Suprapubic skin (tissue), 4 donors: ENCODE results near the gene ELK4. TPM values are rescaled to one million over a fixed set of nuclear protein-coding genes. Genes with fewer than 3 reads are reported as not detected.

Experiments
- DNase-seq, 2 donors: peaks; one replicate each; pipeline ENCODE4 v3.0.0-alpha.2; 2019; ENCODE audit warnings: low spot score in 2 of 2
- H3K27ac ChIP-seq: fragments of 200-600 bp; sonication (generic); one replicate; pipeline ENCODE4 v1.5.1; 2019
- H3K27me3 ChIP-seq: fragments of 200-600 bp; sonication (generic); one replicate; pipeline ENCODE4 v1.5.1; 2019
- H3K36me3 ChIP-seq: fragments of 200-600 bp; sonication (generic); one replicate; pipeline ENCODE4 v1.5.1; 2019
- H3K4me1 ChIP-seq: fragments of 200-600 bp; sonication (generic); one replicate; pipeline ENCODE4 v1.5.1; 2019
- H3K4me3 ChIP-seq: fragments of 200-600 bp; sonication (generic); one replicate; pipeline ENCODE4 v1.5.1; 2019; ENCODE audit warnings: mild to moderate bottlenecking
- H3K9me3 ChIP-seq: fragments of 200-600 bp; sonication (generic); one replicate; pipeline ENCODE4 v1.5.1; 2019
- EP300 ChIP-seq: sonication (generic); formaldehyde crosslinking; IDR thresholded peaks from one replicate; pipeline ENCODE4 v1.6.1; 2017; ENCODE audit warnings: antibody characterized with exemption
- POLR2A ChIP-seq, 2 donors: fragments of 450-650 bp; IDR thresholded peaks; one replicate each; pipeline ENCODE4 v1.6.1; 2017; ENCODE audit warnings: antibody characterized with exemption in 2 of 2, mild to moderate bottlenecking in 2 of 2, moderate library complexity in 2 of 2
- POLR2AphosphoS5 ChIP-seq, 3 donors: sonication (generic); formaldehyde crosslinking; IDR thresholded peaks; one replicate each; pipeline ENCODE4 v1.6.1; 2017; ENCODE audit warnings: antibody characterized with exemption in 3 of 3
- WGBS: methylation state at CpG from one replicate; pipeline ENCODE4 v1.1.5; 2018; 5-methylcytosine and 5-hydroxymethylcytosine counted together
- total RNA-seq, 4 donors: library from RNA; depleted of rRNA; stranded (reverse); fragments of >200 nt; gene quantifications; one replicate each; pipeline ENCODE4 v1.1.0, GENCODE V29; 2016
- TF ChIP-seq, protein P1 (sequence below), 2 donors: fragments of 200-600 bp in 1 of 2; fragments of 450-650 bp in 1 of 2; sonication (generic) in 1 of 2; IDR thresholded peaks; one replicate each; pipeline ENCODE4 v1.5.1; 2016 to 2019; ENCODE audit warnings: antibody characterized with exemption in 2 of 2, mild to moderate bottlenecking in 1 of 2, moderate library complexity in 1 of 2

Gene ELK4
- total RNA-seq, 4 donors from 2014 or later, result 30.9 to 52.6 (median 43.8) TPM

DNA sequence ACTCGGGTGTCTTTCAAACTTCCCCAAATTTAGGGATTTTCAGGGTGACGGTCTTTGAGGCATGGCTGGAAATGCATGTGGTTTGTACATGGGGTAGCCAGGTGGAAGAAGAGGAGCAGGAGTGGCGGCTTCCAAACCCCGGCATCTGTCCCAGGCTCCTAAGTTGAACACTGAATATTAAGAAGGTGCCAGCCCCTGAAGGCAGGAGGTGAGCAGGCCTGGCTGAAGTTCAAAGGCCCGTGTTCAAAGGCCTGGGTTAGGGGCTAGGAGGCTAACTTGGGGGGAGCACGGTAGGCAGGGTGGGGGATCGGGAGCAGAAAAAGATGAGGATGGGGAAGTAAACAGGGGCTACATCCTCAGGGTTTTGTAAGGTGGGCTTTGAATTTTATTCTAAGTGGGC lies 42.8 kb downstream of the ELK4 start:
- 51% methylated on average over 7 of the region's 7 CpGs for WGBS
- Histone ChIP-seq H3K4me3 (no peak overlapping the region), H3K27me3 (no peaks in the 10 kb centered on the region), H3K9me3 (no peaks in the 10 kb centered on the region), H3K4me1 (peaks cover 35% of the 10 kb centered on the region), H3K27ac (no peak overlapping the region), H3K36me3 (no peaks in the 10 kb centered on the region)
- peak; percentile 34 to 57 for DNase-seq
- no peak for TF ChIP-seq EP300
- no peak for TF ChIP-seq POLR2AphosphoS5 (IDR thresholded peaks at IDR 0.05)

DNA sequence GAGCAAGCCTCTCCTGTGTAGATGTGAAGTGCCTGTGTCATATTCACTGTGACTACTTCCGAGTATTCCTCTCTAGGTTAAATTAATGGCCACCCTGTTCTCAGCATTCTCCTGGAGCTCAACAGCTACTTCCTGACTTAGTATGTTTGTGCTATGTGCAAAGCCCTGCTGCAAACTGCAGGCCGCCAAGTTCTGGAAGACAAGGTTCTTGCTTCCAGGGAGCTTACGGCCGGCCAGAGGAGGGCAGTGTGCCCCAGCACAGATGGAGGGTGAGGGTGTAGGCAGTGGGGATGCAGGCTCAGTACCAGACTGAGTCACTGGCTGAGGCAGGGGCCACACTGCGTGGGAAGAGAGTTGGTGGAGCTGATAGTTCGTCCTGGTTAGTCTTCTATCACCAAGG lies 43.2 kb downstream of the ELK4 start:
- Histone ChIP-seq H3K4me3 (no peak overlapping the region), H3K27ac (no peak overlapping the region)
- DNase-seq, result peak; percentile 49 to 72

DNA sequence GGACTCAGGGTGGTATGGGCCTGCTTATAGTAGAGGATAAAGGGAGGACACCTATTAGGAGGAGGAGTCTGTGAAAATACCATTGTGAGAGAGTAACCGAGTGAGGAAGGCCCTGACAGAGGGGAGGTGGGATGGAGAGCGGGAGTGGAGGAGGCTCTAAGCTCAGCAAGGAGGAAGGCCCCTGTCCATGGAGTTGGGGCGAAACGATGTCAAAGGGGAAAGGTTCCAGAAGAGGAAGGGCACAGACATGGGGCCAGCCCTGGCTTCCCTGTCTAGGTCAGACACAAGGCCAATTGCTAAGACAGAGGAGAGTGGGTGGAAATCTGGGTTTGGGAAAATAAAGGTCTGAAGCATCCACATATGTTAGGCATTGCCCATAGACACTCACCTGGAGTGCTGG lies 44.2 kb downstream of the ELK4 start:
- Histone ChIP-seq H3K27ac (no peak overlapping the region), H3K4me1 (peaks cover 37% of the 10 kb centered on the region), H3K27me3 (no peaks in the 10 kb centered on the region), H3K4me3 (no peak overlapping the region), H3K9me3 (no peaks in the 10 kb centered on the region), H3K36me3 (no peaks in the 10 kb centered on the region)
- peak; percentile 22 to 68 for DNase-seq
- WGBS, result 88% methylated on average over 4 of the region's 4 CpGs
- TF ChIP-seq POLR2A (IDR thresholded peaks at IDR 0.05), result no peak
- TF ChIP-seq EP300, result no peak
- TF ChIP-seq, protein P1, sequence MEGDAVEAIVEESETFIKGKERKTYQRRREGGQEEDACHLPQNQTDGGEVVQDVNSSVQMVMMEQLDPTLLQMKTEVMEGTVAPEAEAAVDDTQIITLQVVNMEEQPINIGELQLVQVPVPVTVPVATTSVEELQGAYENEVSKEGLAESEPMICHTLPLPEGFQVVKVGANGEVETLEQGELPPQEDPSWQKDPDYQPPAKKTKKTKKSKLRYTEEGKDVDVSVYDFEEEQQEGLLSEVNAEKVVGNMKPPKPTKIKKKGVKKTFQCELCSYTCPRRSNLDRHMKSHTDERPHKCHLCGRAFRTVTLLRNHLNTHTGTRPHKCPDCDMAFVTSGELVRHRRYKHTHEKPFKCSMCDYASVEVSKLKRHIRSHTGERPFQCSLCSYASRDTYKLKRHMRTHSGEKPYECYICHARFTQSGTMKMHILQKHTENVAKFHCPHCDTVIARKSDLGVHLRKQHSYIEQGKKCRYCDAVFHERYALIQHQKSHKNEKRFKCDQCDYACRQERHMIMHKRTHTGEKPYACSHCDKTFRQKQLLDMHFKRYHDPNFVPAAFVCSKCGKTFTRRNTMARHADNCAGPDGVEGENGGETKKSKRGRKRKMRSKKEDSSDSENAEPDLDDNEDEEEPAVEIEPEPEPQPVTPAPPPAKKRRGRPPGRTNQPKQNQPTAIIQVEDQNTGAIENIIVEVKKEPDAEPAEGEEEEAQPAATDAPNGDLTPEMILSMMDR (IDR thresholded peaks at IDR 0.05), result no peak
- no peak for TF ChIP-seq POLR2AphosphoS5 (IDR thresholded peaks at IDR 0.05)

More for the DNA sequence above, 43.2 kb downstream of the ELK4 start:
- WGBS, result 34% methylated on average over 5 of the region's 6 CpGs
- Histone ChIP-seq H3K9me3 (no peaks in the 10 kb centered on the region), H3K36me3 (no peaks in the 10 kb centered on the region), H3K27me3 (no peaks in the 10 kb centered on the region), H3K4me1 (peaks cover 35% of the 10 kb centered on the region)
- no peak for TF ChIP-seq POLR2AphosphoS5 (IDR thresholded peaks at IDR 0.05)
- TF ChIP-seq, protein P1 (IDR thresholded peaks at IDR 0.05), result peak in 1 of 2 donors; percentile 31
- TF ChIP-seq EP300, result no peak
- TF ChIP-seq POLR2A (IDR thresholded peaks at IDR 0.05), result no peak

DNA sequence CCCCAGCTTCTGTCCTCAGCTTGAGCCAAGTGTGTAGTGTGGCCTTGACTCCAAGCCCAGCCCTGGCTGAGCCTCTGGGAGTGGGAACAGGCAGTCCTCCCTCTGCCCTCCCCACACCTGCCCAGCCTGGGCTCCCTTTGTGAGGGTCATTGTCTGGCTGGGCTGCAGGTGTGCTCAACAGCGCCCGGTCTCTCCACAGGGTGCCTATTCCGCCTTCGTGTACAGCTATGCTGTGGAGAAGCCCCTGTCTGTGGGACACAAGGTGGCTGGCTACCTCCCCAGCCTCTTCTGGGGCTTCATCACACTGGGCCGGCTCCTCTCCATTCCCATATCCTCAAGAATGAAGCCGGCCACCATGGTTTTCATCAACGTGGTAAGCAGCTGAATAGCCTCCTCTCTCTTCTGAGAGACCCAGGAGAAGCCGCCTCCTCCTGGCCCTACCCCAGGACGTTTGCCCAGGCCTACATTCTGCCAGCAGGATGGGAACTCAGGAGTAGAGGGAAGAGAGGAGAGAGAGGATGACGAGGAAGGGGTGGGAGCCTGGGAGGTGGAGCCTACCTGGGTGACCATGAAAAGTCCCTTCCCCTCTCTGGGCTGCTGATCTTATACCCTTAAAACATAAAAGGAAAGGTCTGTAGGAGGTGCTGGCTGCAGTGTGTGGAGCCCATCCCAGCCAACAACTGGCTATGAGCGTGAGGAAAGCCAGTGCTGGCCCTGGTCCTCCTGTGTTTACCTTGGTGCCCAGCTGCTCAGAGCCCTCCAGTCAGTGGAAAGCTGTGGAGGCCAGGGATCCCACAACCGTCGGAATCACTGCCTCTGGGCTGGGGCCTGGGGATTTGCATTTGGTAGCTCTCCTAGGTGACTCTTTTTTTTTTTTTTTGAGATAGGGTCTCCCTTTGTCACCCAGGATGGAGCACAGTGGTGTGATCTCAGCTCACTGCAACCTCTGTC lies 45.7 kb downstream of the ELK4 start:
- 68% methylated on average over 9 of the region's 13 CpGs for WGBS
- no peaks in the 10 kb centered on the region for H3K9me3 ChIP-seq
- peak overlapping the region; percentile 23 for H3K27ac ChIP-seq
- peaks cover 34% of the 10 kb centered on the region for H3K4me1 ChIP-seq
- H3K4me3 ChIP-seq, result no peak overlapping the region
- TF ChIP-seq POLR2A (IDR thresholded peaks at IDR 0.05) (no peak), EP300 (no peak), POLR2AphosphoS5 (IDR thresholded peaks at IDR 0.05) (no peak)
- TF ChIP-seq, protein P1 (IDR thresholded peaks at IDR 0.05), result no peak
- DNase-seq, result peak; percentile 44 to 74
- H3K27me3 ChIP-seq, result no peaks in the 10 kb centered on the region
- no peaks in the 10 kb centered on the region for H3K36me3 ChIP-seq

DNA sequence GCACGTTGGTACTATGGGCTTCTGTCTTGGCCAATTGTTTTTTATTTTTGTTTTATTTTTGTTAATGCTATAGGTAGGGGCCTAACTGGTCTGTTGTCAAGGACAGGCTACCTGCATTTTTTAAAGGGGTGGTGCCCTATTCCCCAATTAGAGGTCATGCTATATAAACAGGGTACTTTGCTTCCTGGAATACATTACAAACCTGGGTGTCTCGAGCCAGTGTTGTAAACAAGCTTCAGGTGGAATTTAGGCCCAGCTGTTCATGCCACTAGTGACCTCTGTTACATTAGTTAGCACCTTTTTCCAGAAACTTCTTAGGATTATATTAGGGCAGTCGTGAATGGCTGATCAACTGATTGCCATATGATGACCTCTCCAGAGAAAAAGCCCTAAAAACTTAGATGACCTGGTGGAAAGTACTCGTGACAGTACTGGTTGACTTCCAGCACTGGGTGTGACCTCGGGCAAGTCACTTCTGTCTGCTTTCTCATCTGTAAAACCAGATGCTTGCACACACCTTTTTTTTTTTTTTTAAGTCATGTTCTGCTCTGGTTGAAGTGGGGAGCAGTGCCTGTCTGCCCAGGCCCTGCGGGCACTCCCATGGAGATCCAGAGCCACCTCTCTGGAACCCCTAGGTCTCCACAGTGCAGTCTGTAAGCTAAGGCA lies 46.5 kb downstream of the ELK4 start:
- TF ChIP-seq POLR2A (IDR thresholded peaks at IDR 0.05), result no peak
- no peak for TF ChIP-seq POLR2AphosphoS5 (IDR thresholded peaks at IDR 0.05)
- TF ChIP-seq, protein P1 (IDR thresholded peaks at IDR 0.05), result no peak
- TF ChIP-seq EP300, result no peak
- Histone ChIP-seq H3K4me3 (no peak overlapping the region), H3K27ac (peak overlapping the region; percentile 23), H3K9me3 (no peaks in the 10 kb centered on the region), H3K36me3 (no peaks in the 10 kb centered on the region), H3K4me1 (peaks cover 34% of the 10 kb centered on the region), H3K27me3 (peaks cover 4% of the 10 kb centered on the region)
- peak; percentile 6 to 37 for DNase-seq
- WGBS, result 61% methylated on average over 6 of the region's 6 CpGs
